ENCODE results near the gene DNAH2. TPM values are rescaled to one million over a fixed set of nuclear protein-coding genes. Genes with fewer than 3 reads are reported as not detected.

Gene DNAH2
- total and polyA plus RNA-seq, 2 of the 13 experiments (the other 11 are each of a cell fraction or from before 2014, with no cell fraction given) = not detected

- no peaks in the 10 kb centered on the region for H3K36me3 ChIP-seq (replicated peaks in 1 of 2; ENCODE audit: control insufficient read depth in 1 of 2, insufficient read depth in 2 of 2, low read length in 2 of 2)
- H3K9ac ChIP-seq (ENCODE audit: insufficient read depth, low read depth, low read length) = no peak overlapping the region
- WGBS (ENCODE audit: low lambda C conversion rate) = 23% methylated on average over 10 of the region's 10 CpGs
- no peak for FAIRE-seq
- H4K20me1 ChIP-seq (ENCODE audit: insufficient read depth, low read length) = no peaks in the 10 kb centered on the region
- H3K4me1 ChIP-seq (ENCODE audit: insufficient read depth, low read length) = peaks cover 37% of the 10 kb centered on the region
- no peak overlapping the region for H3K4me2 ChIP-seq (ENCODE audit: low read depth, low read length)
- H3K79me2 ChIP-seq (ENCODE audit: insufficient read depth, low read length) = no peaks in the 10 kb centered on the region
- no peak overlapping the region for H2AFZ ChIP-seq (ENCODE audit: low read length)
- ChIA-PET CTCF (ENCODE audit: low intra/inter-chr PET ratio, low total read pairs) (no interaction called here), POLR2A (no interaction called here)
- no peak for TF ChIP-seq HINFP (CRISPR knock-in tag; IDR thresholded peaks at IDR 0.05; ENCODE audit: low read depth)
- no peak for TF ChIP-seq ZKSCAN5 (CRISPR knock-in tag; IDR thresholded peaks at IDR 0.05)
- intact Hi-C loops (cut with micrococcal nuclease; ENCODE audit: unreplicated experiment) (loop anchor here (5.0 kb wide), 1 partner anchor 84 kb away; the partner anchor contains the start of gene KDM6B), in situ Hi-C loops (cut with HindIII; ENCODE audit: extremely low pct_ligation_motif_present, low pct_unique_long_range_greater_than_20kb) (no loop called here)
- H3K27ac ChIP-seq (ENCODE audit: extremely low read length, insufficient read depth, low read length) = no peak overlapping the region
- ATAC-seq = no peak
- no TSS peak for BruUV-seq (replicated peaks)
- no peaks in the 10 kb centered on the region for H3K9me3 ChIP-seq (ENCODE audit: low read length)
- H3K27me3 ChIP-seq (ENCODE audit: control insufficient read depth in 1 of 2, insufficient read depth in 2 of 2, low read length in 2 of 2) = peaks cover 0 to 8% of the 10 kb centered on the region in 2 experiments; a peak in 3 of 5 replicates
- H3K4me3 ChIP-seq (replicated peaks in 1 of 3; ENCODE audit: insufficient read depth in 1 of 3, low read depth in 2 of 3, low read length in 3 of 3) = no peak overlapping the region
- no peak for DNase-seq (ENCODE audit: low spot score)
These were observed 30.7 kb downstream of the DNAH2 start for GRCh38 chr17:7748076-7748775.

GRCh38 chr17:7750321-7750821, 32.8 kb downstream of the DNAH2 start:
- H3K36me3 ChIP-seq (replicated peaks in 1 of 2; ENCODE audit: control insufficient read depth in 1 of 2, insufficient read depth in 2 of 2, low read length in 2 of 2) = no peaks in the 10 kb centered on the region
- POLR2A ChIA-PET = no interaction called here
- in situ Hi-C loops (cut with HindIII; ENCODE audit: extremely low pct_ligation_motif_present, low pct_unique_long_range_greater_than_20kb) (no loop called here), intact Hi-C loops (cut with micrococcal nuclease; ENCODE audit: unreplicated experiment) (no loop called here)
- no TSS peak for BruUV-seq (replicated peaks)
- H3K27me3 ChIP-seq (ENCODE audit: control insufficient read depth in 1 of 2, insufficient read depth in 2 of 2, low read length in 2 of 2) = peaks cover 2 to 17% of the 10 kb centered on the region in 2 experiments; a peak in 3 of 5 replicates
- H4K20me1 ChIP-seq (ENCODE audit: insufficient read depth, low read length) = no peaks in the 10 kb centered on the region
- WGBS (ENCODE audit: low lambda C conversion rate) = 39% methylated on average over 4 of the region's 4 CpGs
- no peak overlapping the region for H3K27ac ChIP-seq (ENCODE audit: extremely low read length, insufficient read depth, low read length)
- no peak overlapping the region for H3K4me2 ChIP-seq (ENCODE audit: low read depth, low read length)
- H3K4me3 ChIP-seq (replicated peaks in 1 of 3; ENCODE audit: insufficient read depth in 1 of 3, low read depth in 2 of 3, low read length in 3 of 3) = no peak overlapping the region
- DNase-seq (ENCODE audit: low spot score) (no peak), FAIRE-seq (no peak), ATAC-seq (no peak)
- no peaks in the 10 kb centered on the region for H3K9me3 ChIP-seq (ENCODE audit: low read length)
- H2AFZ ChIP-seq (ENCODE audit: low read length) = no peak overlapping the region
- CTCF ChIA-PET (ENCODE audit: low intra/inter-chr PET ratio, low total read pairs) = no interaction called here
- peaks cover 25% of the 10 kb centered on the region for H3K4me1 ChIP-seq (ENCODE audit: insufficient read depth, low read length)
- TF ChIP-seq ZBTB33 (CRISPR knock-in tag; IDR thresholded peaks at IDR 0.05) (no peak), ZNF572 (CRISPR knock-in tag; IDR thresholded peaks at IDR 0.05) (no peak), TBX2 (CRISPR knock-in tag; IDR thresholded peaks at IDR 0.05; ENCODE audit: borderline replicate concordance) (no peak), GMEB2 (CRISPR knock-in tag; IDR thresholded peaks at IDR 0.05; ENCODE audit: low read depth) (no peak)
- H3K79me2 ChIP-seq (ENCODE audit: insufficient read depth, low read length) = no peaks in the 10 kb centered on the region
- H3K9ac ChIP-seq (ENCODE audit: insufficient read depth, low read depth, low read length) = no peak overlapping the region
